ENCODE data around the gene RPUSD3.

- TF ChIP-seq, protein P1, sequence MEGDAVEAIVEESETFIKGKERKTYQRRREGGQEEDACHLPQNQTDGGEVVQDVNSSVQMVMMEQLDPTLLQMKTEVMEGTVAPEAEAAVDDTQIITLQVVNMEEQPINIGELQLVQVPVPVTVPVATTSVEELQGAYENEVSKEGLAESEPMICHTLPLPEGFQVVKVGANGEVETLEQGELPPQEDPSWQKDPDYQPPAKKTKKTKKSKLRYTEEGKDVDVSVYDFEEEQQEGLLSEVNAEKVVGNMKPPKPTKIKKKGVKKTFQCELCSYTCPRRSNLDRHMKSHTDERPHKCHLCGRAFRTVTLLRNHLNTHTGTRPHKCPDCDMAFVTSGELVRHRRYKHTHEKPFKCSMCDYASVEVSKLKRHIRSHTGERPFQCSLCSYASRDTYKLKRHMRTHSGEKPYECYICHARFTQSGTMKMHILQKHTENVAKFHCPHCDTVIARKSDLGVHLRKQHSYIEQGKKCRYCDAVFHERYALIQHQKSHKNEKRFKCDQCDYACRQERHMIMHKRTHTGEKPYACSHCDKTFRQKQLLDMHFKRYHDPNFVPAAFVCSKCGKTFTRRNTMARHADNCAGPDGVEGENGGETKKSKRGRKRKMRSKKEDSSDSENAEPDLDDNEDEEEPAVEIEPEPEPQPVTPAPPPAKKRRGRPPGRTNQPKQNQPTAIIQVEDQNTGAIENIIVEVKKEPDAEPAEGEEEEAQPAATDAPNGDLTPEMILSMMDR (conservative IDR thresholded peaks at IDR 0.05 in 1 of 2, IDR thresholded peaks at IDR 0.05 in 1 of 2; ENCODE audit: extremely low read depth in 1 of 2, insufficient read depth in 1 of 2, low read depth in 1 of 2, low read length in 2 of 2) = peak in 1 of 2 donors; percentile 2
- no peak for TF ChIP-seq EZH2 (IDR thresholded peaks at IDR 0.05; ENCODE audit: borderline replicate concordance, low read length)
Measured at GRCh38 chr3:9884555-9885165, 40.9 kb upstream of the RPUSD3 start.
